ENCODE results near the gene C19orf44.
A peak's percentile ranks its signal among the peaks of the same experiment; 100 is the strongest.

The C19orf44 gene

DNA sequence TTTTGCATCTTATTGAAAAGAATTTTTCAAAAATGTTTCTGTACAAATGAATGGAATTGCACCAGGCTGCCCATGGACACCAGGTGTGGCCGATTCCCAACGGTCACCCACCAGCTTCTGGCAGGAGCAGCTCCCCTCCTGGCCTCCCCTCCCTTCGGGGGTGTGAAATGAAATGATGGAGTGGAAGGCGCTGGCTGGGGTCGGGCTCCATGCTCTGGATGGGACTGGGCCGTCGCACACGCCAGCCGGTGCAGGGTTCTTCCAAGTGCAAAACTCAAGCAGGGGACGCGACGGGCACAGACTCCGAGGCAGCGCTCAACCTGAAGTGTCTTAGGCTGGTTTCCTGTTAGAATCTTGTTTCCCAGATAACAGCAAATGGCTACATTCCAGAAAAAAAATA is 21.9 kb downstream of the C19orf44 start:
- H3K4me3 Mint-ChIP-seq: no peak overlapping the region
- TF ChIP-seq, protein P1, sequence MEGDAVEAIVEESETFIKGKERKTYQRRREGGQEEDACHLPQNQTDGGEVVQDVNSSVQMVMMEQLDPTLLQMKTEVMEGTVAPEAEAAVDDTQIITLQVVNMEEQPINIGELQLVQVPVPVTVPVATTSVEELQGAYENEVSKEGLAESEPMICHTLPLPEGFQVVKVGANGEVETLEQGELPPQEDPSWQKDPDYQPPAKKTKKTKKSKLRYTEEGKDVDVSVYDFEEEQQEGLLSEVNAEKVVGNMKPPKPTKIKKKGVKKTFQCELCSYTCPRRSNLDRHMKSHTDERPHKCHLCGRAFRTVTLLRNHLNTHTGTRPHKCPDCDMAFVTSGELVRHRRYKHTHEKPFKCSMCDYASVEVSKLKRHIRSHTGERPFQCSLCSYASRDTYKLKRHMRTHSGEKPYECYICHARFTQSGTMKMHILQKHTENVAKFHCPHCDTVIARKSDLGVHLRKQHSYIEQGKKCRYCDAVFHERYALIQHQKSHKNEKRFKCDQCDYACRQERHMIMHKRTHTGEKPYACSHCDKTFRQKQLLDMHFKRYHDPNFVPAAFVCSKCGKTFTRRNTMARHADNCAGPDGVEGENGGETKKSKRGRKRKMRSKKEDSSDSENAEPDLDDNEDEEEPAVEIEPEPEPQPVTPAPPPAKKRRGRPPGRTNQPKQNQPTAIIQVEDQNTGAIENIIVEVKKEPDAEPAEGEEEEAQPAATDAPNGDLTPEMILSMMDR (IDR thresholded peaks at IDR 0.05): no peak
- H3K9me3 Mint-ChIP-seq: no peaks in the 10 kb centered on the region
- H3K27ac Mint-ChIP-seq: peak overlapping the region; percentile 90
- no peaks in the 10 kb centered on the region for H3K4me1 Mint-ChIP-seq
- no peak for DNase-seq
- H3K27me3 Mint-ChIP-seq (ENCODE audit: low read depth, poor library complexity): no peaks in the 10 kb centered on the region
- peaks cover 20% of the 10 kb centered on the region for H3K36me3 Mint-ChIP-seq (ENCODE audit: low read depth)

DNA sequence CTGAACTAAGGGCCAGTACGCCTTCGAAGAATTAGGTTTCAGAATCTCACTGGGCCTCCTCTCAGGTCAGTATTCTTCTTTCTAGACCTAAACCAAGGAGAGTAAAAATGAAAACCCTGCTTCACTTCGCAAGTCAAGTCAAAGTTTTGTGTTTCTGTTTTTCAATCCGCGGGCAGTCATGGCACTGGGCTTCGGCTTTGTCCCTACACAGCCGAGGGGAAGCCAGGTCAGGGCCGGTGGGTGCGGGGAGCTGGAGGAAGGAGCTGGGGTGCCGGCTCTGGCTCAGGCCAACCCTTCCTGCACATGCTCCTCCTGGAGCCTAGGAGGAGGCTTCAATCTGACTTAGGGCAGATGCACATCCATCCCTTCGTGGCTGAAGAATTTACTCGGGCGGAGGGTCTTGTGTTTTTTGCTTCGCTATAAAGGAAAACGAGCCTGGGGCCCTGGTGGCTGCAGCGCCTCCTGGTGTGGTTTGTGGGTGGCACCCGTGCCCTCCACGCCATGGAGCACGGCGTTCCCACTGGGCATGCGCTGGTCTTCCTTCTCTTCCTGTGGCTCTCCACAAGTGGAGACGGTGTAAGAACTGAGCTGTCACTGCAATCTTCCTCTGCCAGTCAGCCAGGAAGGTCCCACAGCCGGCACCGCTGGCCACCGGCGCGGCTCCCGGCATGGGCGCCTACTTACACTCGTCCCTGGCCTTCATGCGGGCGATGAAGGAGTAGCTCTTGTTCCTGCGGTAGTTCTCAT is 22.5 kb downstream of the C19orf44 start:
- no peak overlapping the region for H3K4me3 Mint-ChIP-seq
- TF ChIP-seq, protein P1 (IDR thresholded peaks at IDR 0.05): no peak
- peak overlapping the region; percentile 90 for H3K27ac Mint-ChIP-seq

DNA sequence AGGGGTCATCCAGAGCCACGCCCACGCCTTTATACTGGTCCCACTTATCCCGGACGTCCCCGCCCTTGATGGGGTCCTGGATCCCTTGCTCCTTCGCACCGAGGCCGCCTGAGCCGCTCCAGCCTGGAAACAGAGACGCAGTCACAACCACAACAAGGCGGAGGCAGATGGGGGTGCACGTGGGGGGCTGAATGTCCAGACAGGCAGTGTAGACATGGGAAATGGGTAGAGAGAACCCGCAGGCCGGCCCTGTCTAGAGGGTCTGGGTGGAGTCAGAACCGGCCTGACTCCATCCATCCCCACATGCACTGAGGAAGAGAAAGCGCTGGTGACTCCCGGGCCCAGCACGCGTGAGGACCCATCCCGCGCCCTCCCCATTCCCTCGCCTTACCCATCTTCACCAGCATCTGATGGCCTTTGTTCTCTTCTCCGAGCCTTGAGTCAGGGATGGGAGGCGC is 23.1 kb downstream of the C19orf44 start:
- Mint-ChIP-seq H3K4me3 (no peak overlapping the region), H3K9me3 (no peaks in the 10 kb centered on the region), H3K4me1 (no peaks in the 10 kb centered on the region), H3K27ac (no peak overlapping the region), H3K36me3 (ENCODE audit: low read depth) (peaks cover 29% of the 10 kb centered on the region), H3K27me3 (ENCODE audit: low read depth, poor library complexity) (peaks cover 2% of the 10 kb centered on the region)
- TF ChIP-seq, protein P1 (IDR thresholded peaks at IDR 0.05): no peak
- DNase-seq: no peak

More for the DNA sequence above, 22.5 kb downstream of the C19orf44 start:
- Mint-ChIP-seq H3K4me1 (no peaks in the 10 kb centered on the region), H3K27me3 (ENCODE audit: low read depth, poor library complexity) (no peaks in the 10 kb centered on the region), H3K9me3 (no peaks in the 10 kb centered on the region), H3K36me3 (ENCODE audit: low read depth) (peaks cover 23% of the 10 kb centered on the region)
- no peak for DNase-seq

DNA sequence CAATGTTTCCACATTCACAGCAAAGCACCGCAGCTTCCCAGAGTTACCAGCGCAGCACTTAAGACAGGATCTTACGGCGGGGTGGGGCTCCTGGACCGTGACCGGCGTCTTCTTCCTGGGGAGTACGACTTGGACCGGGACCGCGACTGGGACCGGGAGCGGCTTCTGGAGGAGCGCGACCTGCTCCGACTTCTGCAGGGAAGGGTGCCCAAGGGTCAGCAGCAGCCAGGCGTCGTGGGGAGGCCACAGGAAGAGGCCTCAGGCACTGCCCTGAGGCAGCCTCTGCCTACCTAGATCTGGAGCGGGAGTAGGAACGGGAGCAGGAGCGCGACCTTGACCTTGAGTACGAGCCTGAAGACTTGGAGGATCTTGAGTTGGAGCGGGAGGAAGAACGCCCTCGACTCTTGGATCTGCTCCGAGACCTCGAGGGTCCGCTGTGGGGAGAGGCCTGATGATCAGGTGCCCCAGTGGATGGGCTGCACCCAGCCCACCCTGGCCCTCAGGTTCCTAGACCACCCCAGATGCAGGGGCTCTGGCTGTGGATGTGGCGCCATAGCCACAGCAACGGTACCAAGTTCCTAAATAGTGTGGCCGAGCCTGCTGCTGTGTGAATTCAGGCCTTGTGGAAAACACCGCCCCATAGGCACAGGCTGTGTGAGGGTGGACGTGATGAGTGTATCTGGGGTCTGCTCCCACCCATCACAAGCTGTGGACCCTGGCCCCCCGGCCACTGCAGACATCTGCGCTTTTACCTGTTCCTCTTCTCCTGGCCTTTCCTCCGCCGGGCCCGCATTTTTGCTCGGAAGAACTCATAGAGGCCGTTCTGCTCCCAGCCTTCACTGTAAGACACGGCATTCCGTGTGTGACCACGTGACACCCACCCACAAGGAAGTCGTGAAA is 24.1 kb downstream of the C19orf44 start:
- Mint-ChIP-seq H3K27ac (peak overlapping the region; percentile 54), H3K9me3 (no peaks in the 10 kb centered on the region), H3K36me3 (ENCODE audit: low read depth) (peaks cover 30% of the 10 kb centered on the region), H3K4me1 (no peaks in the 10 kb centered on the region), H3K27me3 (ENCODE audit: low read depth, poor library complexity) (peaks cover 2% of the 10 kb centered on the region), H3K4me3 (no peak overlapping the region)
- TF ChIP-seq, protein P1 (IDR thresholded peaks at IDR 0.05): no peak
- no peak for DNase-seq

DNA sequence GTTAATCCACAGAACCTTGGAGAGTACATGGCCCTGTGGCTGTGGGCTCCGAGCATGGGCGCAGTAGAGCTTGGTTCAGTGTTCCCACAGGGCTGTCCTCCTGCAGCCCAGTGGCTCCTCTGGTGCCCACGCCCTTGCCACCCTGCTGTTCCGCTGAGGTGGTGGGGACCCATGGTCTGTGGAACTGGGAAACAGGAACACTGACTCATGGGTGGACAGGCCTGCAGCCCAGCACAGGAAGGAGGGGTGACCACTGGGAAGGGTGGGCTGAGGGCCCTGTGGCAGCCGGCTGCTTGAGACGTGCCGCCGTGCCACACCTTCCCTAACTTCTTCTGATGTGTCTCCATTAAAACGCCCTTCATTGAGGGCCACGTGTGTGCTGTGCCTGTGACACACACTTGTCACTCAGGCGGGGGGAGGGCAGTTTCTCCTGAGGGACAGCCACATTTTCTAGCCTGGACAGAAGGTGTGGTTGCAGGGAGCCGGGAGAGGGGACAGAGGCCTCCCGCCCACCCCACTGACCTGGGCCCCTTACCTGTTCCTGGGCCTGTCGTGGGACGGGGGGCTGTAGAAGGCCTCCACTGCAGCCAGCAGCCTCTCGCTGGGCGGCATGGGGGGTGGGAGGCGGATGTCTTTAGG is 24.9 kb downstream of the C19orf44 start:
- Mint-ChIP-seq H3K4me1 (no peaks in the 10 kb centered on the region), H3K27me3 (ENCODE audit: low read depth, poor library complexity) (peaks cover 2% of the 10 kb centered on the region), H3K27ac (peak overlapping the region; percentile 54), H3K9me3 (no peaks in the 10 kb centered on the region), H3K4me3 (no peak overlapping the region), H3K36me3 (ENCODE audit: low read depth) (peaks cover 33% of the 10 kb centered on the region)
- TF ChIP-seq, protein P1 (IDR thresholded peaks at IDR 0.05): no peak
- DNase-seq: no peak
